ENCODE measurements around the gene IQSEC1. TPM values are rescaled to one million over a fixed set of nuclear protein-coding genes. Genes with fewer than 3 reads are reported as not detected.

IQSEC1 gene
- total RNA-seq, 1 donor: 135 TPM

GRCh38 chr3:13111873-13112520 lies 38.8 kb upstream of the IQSEC1 start:
- no peak overlapping the region for H3K4me3 ChIP-seq (ENCODE audit: low read length)
- no peaks in the 10 kb centered on the region for H3K9me3 ChIP-seq (ENCODE audit: low read depth, low read length)
- H3K4me1 ChIP-seq (ENCODE audit: insufficient read depth, low read length): peaks cover 25% of the 10 kb centered on the region
- H3K27me3 ChIP-seq (ENCODE audit: insufficient read depth, low read length): no peaks in the 10 kb centered on the region

GRCh38 chr3:13111173-13111872 lies 38.1 kb upstream of the IQSEC1 start:
- H3K4me3 ChIP-seq (ENCODE audit: low read length): no peak overlapping the region
- no peaks in the 10 kb centered on the region for H3K27me3 ChIP-seq (ENCODE audit: insufficient read depth, low read length)
- H3K9me3 ChIP-seq (ENCODE audit: low read depth, low read length): no peaks in the 10 kb centered on the region
- H3K4me1 ChIP-seq (ENCODE audit: insufficient read depth, low read length): peaks cover 25% of the 10 kb centered on the region

- H3K4me3 ChIP-seq (ENCODE audit: low read length): no peak overlapping the region
- H3K9me3 ChIP-seq (ENCODE audit: low read depth, low read length): no peaks in the 10 kb centered on the region
- no peaks in the 10 kb centered on the region for H3K27me3 ChIP-seq (ENCODE audit: insufficient read depth, low read length)
- peaks cover 25% of the 10 kb centered on the region for H3K4me1 ChIP-seq (ENCODE audit: insufficient read depth, low read length)
These were observed 37.5 kb upstream of the IQSEC1 start for GRCh38 chr3:13110678-13111116.

GRCh38 chr3:13109516-13109915 lies 36.3 kb upstream of the IQSEC1 start:
- H3K4me1 ChIP-seq (ENCODE audit: insufficient read depth, low read length): peaks cover 25% of the 10 kb centered on the region
- no peak overlapping the region for H3K4me3 ChIP-seq (ENCODE audit: low read length)
- H3K27me3 ChIP-seq (ENCODE audit: insufficient read depth, low read length): no peaks in the 10 kb centered on the region
- no peaks in the 10 kb centered on the region for H3K9me3 ChIP-seq (ENCODE audit: low read depth, low read length)

- H3K4me1 ChIP-seq (ENCODE audit: insufficient read depth, low read length): peaks cover 24% of the 10 kb centered on the region
- no peak overlapping the region for H3K4me3 ChIP-seq (ENCODE audit: low read length)
- H3K27me3 ChIP-seq (ENCODE audit: insufficient read depth, low read length): no peaks in the 10 kb centered on the region
- no peaks in the 10 kb centered on the region for H3K9me3 ChIP-seq (ENCODE audit: low read depth, low read length)
These were observed 35.6 kb upstream of the IQSEC1 start for GRCh38 chr3:13108861-13109260.

- Histone ChIP-seq H3K27me3 (ENCODE audit: insufficient read depth, low read length) (no peaks in the 10 kb centered on the region), H3K4me1 (ENCODE audit: insufficient read depth, low read length) (peaks cover 17% of the 10 kb centered on the region), H3K9me3 (ENCODE audit: low read depth, low read length) (no peaks in the 10 kb centered on the region), H3K4me3 (ENCODE audit: low read length) (no peak overlapping the region)
These were observed 34.4 kb upstream of the IQSEC1 start for GRCh38 chr3:13107661-13108060.

- Histone ChIP-seq H3K4me1 (ENCODE audit: insufficient read depth, low read length) (peaks cover 5% of the 10 kb centered on the region), H3K9me3 (ENCODE audit: low read depth, low read length) (no peaks in the 10 kb centered on the region), H3K27me3 (ENCODE audit: insufficient read depth, low read length) (no peaks in the 10 kb centered on the region), H3K4me3 (ENCODE audit: low read length) (no peak overlapping the region)
These were observed 33.2 kb upstream of the IQSEC1 start for GRCh38 chr3:13106308-13107001.

GRCh38 chr3:13105896-13106250 lies 32.6 kb upstream of the IQSEC1 start:
- no peaks in the 10 kb centered on the region for H3K4me1 ChIP-seq (ENCODE audit: insufficient read depth, low read length)
- H3K4me3 ChIP-seq (ENCODE audit: low read length): no peak overlapping the region
- no peaks in the 10 kb centered on the region for H3K9me3 ChIP-seq (ENCODE audit: low read depth, low read length)
- no peaks in the 10 kb centered on the region for H3K27me3 ChIP-seq (ENCODE audit: insufficient read depth, low read length)

GRCh38 chr3:13105181-13105895 lies 32.1 kb upstream of the IQSEC1 start:
- no peak overlapping the region for H3K4me3 ChIP-seq (ENCODE audit: low read length)
- no peaks in the 10 kb centered on the region for H3K9me3 ChIP-seq (ENCODE audit: low read depth, low read length)
- H3K4me1 ChIP-seq (ENCODE audit: insufficient read depth, low read length): no peaks in the 10 kb centered on the region
- no peaks in the 10 kb centered on the region for H3K27me3 ChIP-seq (ENCODE audit: insufficient read depth, low read length)

GRCh38 chr3:13104511-13104910 lies 31.3 kb upstream of the IQSEC1 start:
- Histone ChIP-seq H3K9me3 (ENCODE audit: low read depth, low read length) (no peaks in the 10 kb centered on the region), H3K27me3 (ENCODE audit: insufficient read depth, low read length) (no peaks in the 10 kb centered on the region), H3K4me1 (ENCODE audit: insufficient read depth, low read length) (no peaks in the 10 kb centered on the region), H3K4me3 (ENCODE audit: low read length) (no peak overlapping the region)

- H3K9me3 ChIP-seq (ENCODE audit: low read depth, low read length): no peaks in the 10 kb centered on the region
- no peak overlapping the region for H3K4me3 ChIP-seq (ENCODE audit: low read length)
- no peaks in the 10 kb centered on the region for H3K27me3 ChIP-seq (ENCODE audit: insufficient read depth, low read length)
- no peaks in the 10 kb centered on the region for H3K4me1 ChIP-seq (ENCODE audit: insufficient read depth, low read length)
These were observed 30.3 kb upstream of the IQSEC1 start for GRCh38 chr3:13103416-13104058.

- Histone ChIP-seq H3K27me3 (ENCODE audit: insufficient read depth, low read length) (no peaks in the 10 kb centered on the region), H3K4me1 (ENCODE audit: insufficient read depth, low read length) (no peaks in the 10 kb centered on the region), H3K4me3 (ENCODE audit: low read length) (no peak overlapping the region), H3K9me3 (ENCODE audit: low read depth, low read length) (no peaks in the 10 kb centered on the region)
These were observed 29.4 kb upstream of the IQSEC1 start for GRCh38 chr3:13102386-13103345.

- Histone ChIP-seq H3K4me3 (ENCODE audit: low read length) (no peak overlapping the region), H3K9me3 (ENCODE audit: low read depth, low read length) (no peaks in the 10 kb centered on the region), H3K4me1 (ENCODE audit: insufficient read depth, low read length) (peaks cover 3% of the 10 kb centered on the region), H3K27me3 (ENCODE audit: insufficient read depth, low read length) (no peaks in the 10 kb centered on the region)
These were observed 26.5 kb upstream of the IQSEC1 start for GRCh38 chr3:13099707-13100106.

All from mononuclear cell (primary cell).